GM21526 (cell line): ENCODE data around the gene PPP1R9B.
A peak's percentile ranks its signal among the peaks of the same experiment; 100 is the strongest.

ENCODE experiments used
- ATAC-seq: cut with Tn5 transposase; IDR thresholded peaks from one replicate; pipeline ENCODE4 v1.9.1; 2021; ENCODE audit warnings: moderate library complexity; ENCODE audit not compliant: unreplicated experiment, low FRiP score

The PPP1R9B gene

GRCh38 chr17:50161023-50161910, 10.8 kb upstream of the PPP1R9B start:
- peak; percentile 65 for ATAC-seq

GRCh38 chr17:50157891-50158290, 7.4 kb upstream of the PPP1R9B start:
- ATAC-seq: no peak

- ATAC-seq: no peak
Measured at GRCh38 chr17:50155115-50155819, 4.8 kb upstream of the PPP1R9B start.

GRCh38 chr17:50154604-50155003, 4.1 kb upstream of the PPP1R9B start:
- ATAC-seq: peak; percentile 46

- no peak for ATAC-seq
Measured at GRCh38 chr17:50153650-50154575, 3.4 kb upstream of the PPP1R9B start.

- ATAC-seq: no peak
Measured at GRCh38 chr17:50152736-50153135, 2.3 kb upstream of the PPP1R9B start.

- ATAC-seq: no peak
Measured at GRCh38 chr17:50151937-50152547, 1.6 kb upstream of the PPP1R9B start.

- ATAC-seq: peak; percentile 41
Measured at GRCh38 chr17:50151041-50151936, 812 bp upstream of the PPP1R9B start.

- no peak for ATAC-seq
Measured at GRCh38 chr17:50149417-50150353, 792 bp downstream of the PPP1R9B start.

- no peak for ATAC-seq
Measured at GRCh38 chr17:50149091-50149416, 1.4 kb downstream of the PPP1R9B start.

- ATAC-seq: no peak
Measured at GRCh38 chr17:50148226-50149090, 2.0 kb downstream of the PPP1R9B start.

- ATAC-seq: no peak
Measured at GRCh38 chr17:50147841-50148225, 2.6 kb downstream of the PPP1R9B start.

- ATAC-seq: no peak
Measured at GRCh38 chr17:50146927-50147665, 3.4 kb downstream of the PPP1R9B start.

- ATAC-seq: no peak
Measured at GRCh38 chr17:50146230-50146926, 4.1 kb downstream of the PPP1R9B start.

- ATAC-seq: no peak
Measured at GRCh38 chr17:50145532-50146229, 4.8 kb downstream of the PPP1R9B start.
